Adipocyte (in vitro differentiated cells): Measurements from ENCODE around the gene C17orf114.

Experiments used
- DNase-seq: peaks from one replicate; pipeline ENCODE4 v3.0.0-alpha.2; 2015; ENCODE audit warnings: low read depth
- H3K27me3 ChIP-seq: replicated peaks from 2 replicates; pipeline ENCODE4 v1.7.0; 2013; ENCODE audit warnings: mild to moderate bottlenecking, low read length, moderate library complexity; ENCODE audit not compliant: control insufficient read depth, insufficient read depth
- H3K36me3 ChIP-seq: 2 replicates; pipeline ENCODE4 v1.7.0; 2013; ENCODE audit warnings: low read length, mild to moderate bottlenecking, moderate library complexity; ENCODE audit not compliant: control insufficient read depth, insufficient read depth, severe bottlenecking
- H3K4me1 ChIP-seq: 2 replicates; pipeline ENCODE4 v1.7.0; 2013; ENCODE audit warnings: mild to moderate bottlenecking, low read length, moderate library complexity; ENCODE audit not compliant: control insufficient read depth, insufficient read depth
- H3K4me3 ChIP-seq: 2 replicates; pipeline ENCODE4 v1.7.0; 2013; ENCODE audit warnings: mild to moderate bottlenecking, low read length, moderate library complexity
- H3K9ac ChIP-seq: 2 replicates; pipeline ENCODE4 v1.7.0; 2013; ENCODE audit warnings: mild to moderate bottlenecking, low read length, moderate library complexity
- H3K9me3 ChIP-seq: 2 replicates; pipeline ENCODE4 v1.7.0; 2013; ENCODE audit warnings: mild to moderate bottlenecking, low read length, moderate library complexity; ENCODE audit not compliant: control insufficient read depth

C17orf114 gene

DNA sequence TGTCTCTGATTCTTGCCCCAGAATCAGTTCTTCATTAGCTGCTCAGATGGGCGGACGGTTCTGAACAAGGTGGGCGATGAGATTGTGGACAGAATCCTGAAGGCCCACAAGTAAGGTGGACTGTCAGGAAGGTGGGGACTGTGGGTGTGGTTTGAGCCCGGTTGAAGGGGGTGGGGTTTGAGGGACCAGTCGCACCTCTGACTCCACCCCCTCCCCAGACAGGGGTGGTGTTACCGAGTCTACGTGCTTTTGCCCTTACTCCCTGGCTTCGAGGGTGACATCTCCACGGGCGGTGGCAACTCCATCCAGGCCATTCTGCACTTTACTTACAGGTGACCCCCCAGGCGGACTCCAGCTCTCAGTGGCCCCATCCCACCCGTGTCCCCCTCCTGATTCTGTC, 16.1 kb upstream of the C17orf114 start:
- H3K9me3 ChIP-seq = no peaks in the 10 kb centered on the region
- no peak overlapping the region for H3K9ac ChIP-seq
- no peaks in the 10 kb centered on the region for H3K27me3 ChIP-seq
- H3K36me3 ChIP-seq = peaks cover 4% of the 10 kb centered on the region
- no peak overlapping the region for H3K4me3 ChIP-seq
- no peaks in the 10 kb centered on the region for H3K4me1 ChIP-seq
- DNase-seq = no peak

DNA sequence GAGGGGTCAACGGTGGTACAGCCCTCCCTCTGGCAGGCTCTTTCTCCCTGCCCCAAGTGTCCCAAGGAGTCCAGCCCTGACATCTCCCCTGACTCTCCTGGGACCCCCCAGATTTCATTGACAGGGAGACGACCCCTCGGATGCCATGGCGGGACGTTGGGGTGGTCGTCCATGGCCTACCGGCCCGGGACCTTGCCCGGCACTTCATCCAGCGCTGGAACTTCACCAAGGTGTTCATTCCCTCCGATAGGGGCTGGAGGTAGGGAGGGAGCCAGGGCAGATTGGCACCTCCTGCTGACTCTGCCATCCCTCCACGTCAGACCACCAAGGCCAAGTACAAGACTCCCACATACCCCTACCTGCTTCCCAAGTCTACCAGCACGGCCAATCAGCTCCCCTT, 14.7 kb upstream of the C17orf114 start:
- no peaks in the 10 kb centered on the region for H3K9me3 ChIP-seq
- H3K27me3 ChIP-seq = no peaks in the 10 kb centered on the region
- H3K36me3 ChIP-seq = peaks cover 4% of the 10 kb centered on the region
- no peak for DNase-seq
- H3K9ac ChIP-seq = no peak overlapping the region
- H3K4me3 ChIP-seq = no peak overlapping the region
- H3K4me1 ChIP-seq = no peaks in the 10 kb centered on the region

DNA sequence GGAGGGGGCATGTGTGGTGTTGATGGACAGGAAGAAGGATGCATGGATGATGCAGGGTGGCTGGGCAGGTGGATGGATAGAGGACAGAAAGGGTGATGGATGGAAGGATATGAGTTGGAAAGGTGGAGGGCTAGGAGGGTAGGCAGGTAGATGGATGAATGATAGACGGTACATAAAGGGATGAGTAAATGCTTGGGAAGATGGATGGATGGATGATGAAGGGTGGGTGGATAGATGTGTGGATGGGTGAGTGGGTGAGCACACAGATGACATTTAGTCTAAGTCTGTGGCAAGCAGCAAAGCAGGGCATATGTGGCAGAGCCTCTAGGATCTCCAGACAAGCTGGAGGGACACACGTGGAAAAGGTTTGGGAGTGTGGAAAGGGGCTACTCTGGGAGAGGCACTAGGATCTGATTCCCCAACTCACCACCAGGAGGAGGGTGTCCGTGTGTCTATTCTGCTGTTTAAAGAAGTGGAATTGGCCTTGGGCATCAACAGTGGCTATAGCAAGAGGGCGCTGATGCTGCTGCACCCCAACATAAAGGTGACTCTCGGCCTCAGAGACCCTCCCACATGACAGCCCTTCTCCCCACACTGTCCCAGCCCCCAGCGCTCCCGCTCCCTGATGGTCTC, 13.0 kb upstream of the C17orf114 start:
- H3K27me3 ChIP-seq = no peaks in the 10 kb centered on the region
- no peaks in the 10 kb centered on the region for H3K4me1 ChIP-seq
- H3K9ac ChIP-seq = no peak overlapping the region
- H3K36me3 ChIP-seq = peaks cover 4% of the 10 kb centered on the region
- no peak overlapping the region for H3K4me3 ChIP-seq
- no peak for DNase-seq
- no peaks in the 10 kb centered on the region for H3K9me3 ChIP-seq

DNA sequence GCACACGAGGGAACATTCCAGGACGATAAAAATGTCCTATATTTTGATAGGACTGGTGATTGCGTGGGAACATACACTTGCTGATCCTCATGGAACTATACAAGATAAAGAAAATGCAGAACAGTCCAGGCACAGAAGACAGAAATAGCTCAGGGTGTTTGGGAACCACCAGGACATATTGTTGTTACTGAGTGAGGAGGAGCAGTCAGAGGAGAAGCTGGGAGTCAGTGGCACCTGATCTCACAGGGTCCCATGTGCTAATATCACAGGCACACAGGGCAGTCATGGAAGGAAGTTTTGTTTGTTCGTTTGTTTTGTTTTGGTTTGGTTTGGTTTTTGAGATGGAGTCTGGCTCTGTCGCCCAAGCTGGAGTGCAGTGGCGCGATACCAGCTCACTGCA, 10.6 kb upstream of the C17orf114 start:
- Histone ChIP-seq H3K4me1 (peaks cover 10% of the 10 kb centered on the region), H3K36me3 (peaks cover 16% of the 10 kb centered on the region), H3K9ac (no peak overlapping the region), H3K27me3 (no peaks in the 10 kb centered on the region), H3K9me3 (no peaks in the 10 kb centered on the region), H3K4me3 (no peak overlapping the region)
- DNase-seq = no peak

DNA sequence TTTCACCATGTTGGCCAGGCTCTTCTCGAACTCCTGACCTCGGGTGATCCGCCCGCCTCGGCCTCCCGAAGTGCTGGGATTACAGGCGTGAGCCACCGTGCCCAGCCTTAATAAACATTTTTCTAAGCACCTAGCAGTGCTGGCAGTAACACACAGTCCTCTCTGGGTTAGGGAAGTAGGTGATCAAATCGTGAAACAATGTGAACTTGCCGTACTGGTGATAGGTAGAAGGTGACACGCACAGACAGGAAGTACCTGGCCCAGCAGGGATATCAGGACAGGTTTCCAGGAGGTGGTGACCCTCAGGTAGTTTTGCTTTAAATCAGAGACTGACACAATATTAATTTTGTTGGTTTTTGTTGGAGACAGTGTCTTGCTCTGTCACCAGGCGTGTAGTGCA, 9.3 kb upstream of the C17orf114 start:
- Histone ChIP-seq H3K9ac (no peak overlapping the region), H3K4me3 (no peak overlapping the region), H3K36me3 (peaks cover 16% of the 10 kb centered on the region), H3K27me3 (no peaks in the 10 kb centered on the region), H3K9me3 (no peaks in the 10 kb centered on the region), H3K4me1 (peaks cover 11% of the 10 kb centered on the region)
- DNase-seq = no peak

DNA sequence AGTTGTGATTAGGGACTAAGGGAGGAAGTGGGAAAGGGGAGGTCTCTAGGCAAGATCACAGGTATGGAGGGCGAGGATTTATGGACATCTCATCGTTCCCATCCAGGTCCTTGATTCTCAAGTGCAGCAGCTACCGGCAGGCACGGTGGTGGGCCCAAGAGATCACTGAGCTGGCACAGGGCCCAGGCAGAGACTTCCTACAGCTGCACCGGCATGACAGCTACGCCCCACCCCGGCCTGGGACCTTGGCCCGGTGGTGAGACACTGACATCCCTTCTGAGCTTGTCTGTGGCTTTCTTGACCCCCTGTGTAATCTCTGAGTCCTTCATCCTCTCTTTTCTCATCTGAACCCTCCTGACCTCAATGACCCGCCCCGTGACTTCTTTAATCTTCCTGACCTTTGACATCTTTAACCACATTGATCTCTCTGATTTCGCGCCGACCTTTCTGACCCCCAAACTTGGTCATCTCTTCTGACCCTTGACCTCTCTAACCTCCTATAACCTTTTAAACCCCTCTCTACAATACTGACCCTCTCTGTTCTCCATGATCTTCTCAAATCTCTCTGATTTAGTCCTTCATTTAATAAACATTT, 8.7 kb upstream of the C17orf114 start:
- Histone ChIP-seq H3K9ac (no peak overlapping the region), H3K36me3 (peaks cover 14% of the 10 kb centered on the region), H3K9me3 (no peaks in the 10 kb centered on the region), H3K27me3 (no peaks in the 10 kb centered on the region), H3K4me3 (no peak overlapping the region), H3K4me1 (peaks cover 11% of the 10 kb centered on the region)
- no peak for DNase-seq

DNA sequence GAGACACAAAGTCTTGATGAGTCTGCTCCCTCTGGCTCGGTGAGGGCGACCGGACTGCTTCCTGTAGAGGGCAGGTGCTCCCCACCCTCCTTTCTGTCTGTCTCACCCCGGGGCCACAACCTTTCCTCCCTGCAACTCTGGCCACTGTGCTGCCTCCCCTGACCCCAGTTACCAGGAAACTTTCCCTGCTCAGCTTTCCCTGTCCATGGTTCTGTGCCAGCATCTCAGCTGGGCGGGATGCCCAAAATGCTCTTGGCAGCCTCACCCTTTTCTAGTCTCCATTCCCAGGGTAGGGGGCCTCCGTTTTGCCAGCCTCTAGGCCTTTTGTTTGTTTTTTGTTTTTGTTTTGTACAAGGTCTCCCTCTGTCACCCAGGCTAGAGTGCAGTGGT, 6.2 kb upstream of the C17orf114 start:
- H3K4me3 ChIP-seq = no peak overlapping the region
- H3K36me3 ChIP-seq = peaks cover 12% of the 10 kb centered on the region
- no peaks in the 10 kb centered on the region for H3K9me3 ChIP-seq
- no peaks in the 10 kb centered on the region for H3K27me3 ChIP-seq
- H3K9ac ChIP-seq = no peak overlapping the region
- peaks cover 11% of the 10 kb centered on the region for H3K4me1 ChIP-seq
- peak; percentile 20 for DNase-seq

DNA sequence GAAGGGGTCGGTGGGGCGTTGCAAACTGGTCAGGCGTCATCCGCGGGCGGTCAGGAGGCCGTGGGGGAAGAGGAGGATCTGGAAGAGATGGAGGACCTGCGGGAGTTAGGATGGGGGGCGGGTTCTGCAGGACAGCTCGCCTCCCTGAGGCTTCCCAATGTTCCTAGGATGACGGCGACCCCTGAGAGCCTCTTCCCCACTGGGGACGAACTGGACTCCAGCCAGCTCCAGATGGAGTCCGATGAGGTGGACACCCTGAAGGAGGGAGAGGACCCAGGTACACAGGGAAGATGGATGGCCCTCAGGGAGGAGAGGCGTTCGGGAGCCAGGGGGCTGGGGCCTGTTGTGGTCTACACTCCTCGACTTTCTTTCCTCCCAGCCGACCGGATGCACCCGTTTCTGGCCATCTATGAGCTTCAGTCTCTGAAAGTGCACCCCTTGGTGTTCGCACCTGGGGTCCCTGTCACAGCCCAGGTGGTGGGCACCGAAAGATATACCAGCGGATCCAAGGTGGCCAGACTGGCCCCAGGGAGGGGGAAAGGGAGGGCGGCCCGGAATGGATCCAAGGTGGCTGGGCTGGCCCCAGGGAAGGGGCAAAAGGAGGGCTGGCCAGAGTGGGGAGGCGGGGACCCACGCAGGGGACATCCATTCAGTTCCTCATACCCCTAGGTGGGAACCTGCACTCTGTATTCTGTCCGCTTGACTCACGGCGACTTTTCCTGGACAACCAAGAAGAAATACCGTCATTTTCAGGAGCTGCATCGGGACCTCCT, 5.7 kb upstream of the C17orf114 start:
- peak overlapping the region; percentile 81 for H3K4me3 ChIP-seq
- peaks cover 12% of the 10 kb centered on the region for H3K36me3 ChIP-seq
- H3K27me3 ChIP-seq = no peaks in the 10 kb centered on the region
- H3K4me1 ChIP-seq = peaks cover 11% of the 10 kb centered on the region
- peak overlapping the region; percentile 14 for H3K9ac ChIP-seq
- DNase-seq = no peak
- H3K9me3 ChIP-seq = no peaks in the 10 kb centered on the region

DNA sequence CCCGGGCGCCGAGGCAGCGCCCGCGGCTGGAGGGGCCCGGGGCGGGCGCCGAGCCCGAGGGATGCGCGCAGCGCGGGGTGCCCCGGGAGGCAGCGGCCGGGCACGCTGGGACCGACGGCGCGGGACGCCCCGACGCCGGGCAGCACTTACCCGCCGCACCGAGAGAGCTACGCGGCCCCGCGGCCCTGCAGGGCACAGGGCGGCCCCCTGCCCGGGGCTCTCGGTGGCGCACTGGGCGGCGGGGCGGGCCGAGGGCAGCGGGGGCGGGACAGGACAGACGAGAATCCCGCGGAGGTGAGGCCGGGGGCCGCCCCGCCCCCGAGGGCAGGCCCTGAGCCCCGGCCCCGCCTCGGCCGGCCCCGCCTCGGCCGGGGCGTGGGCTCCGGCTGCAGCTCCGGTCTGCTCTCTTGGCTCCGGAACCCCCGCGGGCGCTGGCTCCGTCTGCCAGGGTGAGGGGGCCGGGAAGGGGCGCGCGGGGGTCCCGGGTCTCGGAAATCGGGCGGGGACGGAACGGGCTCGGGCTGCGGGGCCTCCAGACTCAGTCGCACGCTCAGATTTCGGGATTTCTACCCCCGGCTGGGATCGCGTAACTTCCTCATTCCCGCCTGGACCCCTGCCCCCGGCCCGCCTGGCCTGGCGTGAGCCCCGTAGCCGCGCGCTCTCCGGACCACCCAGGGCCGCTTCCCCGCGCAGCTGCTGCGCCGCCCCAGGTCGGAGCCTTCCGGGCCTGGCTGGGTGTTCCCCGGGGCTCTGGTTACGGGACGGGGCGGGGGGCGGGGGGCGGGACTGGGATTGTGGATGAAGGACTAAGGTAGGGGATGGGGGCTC, 4.9 kb upstream of the C17orf114 start, which contains the start of gene PLD2:
Gene PLD2, plus strand, starts transcription at position 376 of the 828 bp plus-strand sequence. CDS start 621 bp downstream, outside the sequence.
- Histone ChIP-seq H3K9ac (peak within 1 kb of the TSS; percentile 88), H3K27me3 (no peaks in the 10 kb centered on the region), H3K4me1 (peaks cover 11% of the 10 kb centered on the region), H3K9me3 (no peaks in the 10 kb centered on the region), H3K36me3 (peaks cover 12% of the 10 kb centered on the region), H3K4me3 (peak within 1 kb of the TSS; percentile 81)
- DNase-seq = peak; percentile 94

DNA sequence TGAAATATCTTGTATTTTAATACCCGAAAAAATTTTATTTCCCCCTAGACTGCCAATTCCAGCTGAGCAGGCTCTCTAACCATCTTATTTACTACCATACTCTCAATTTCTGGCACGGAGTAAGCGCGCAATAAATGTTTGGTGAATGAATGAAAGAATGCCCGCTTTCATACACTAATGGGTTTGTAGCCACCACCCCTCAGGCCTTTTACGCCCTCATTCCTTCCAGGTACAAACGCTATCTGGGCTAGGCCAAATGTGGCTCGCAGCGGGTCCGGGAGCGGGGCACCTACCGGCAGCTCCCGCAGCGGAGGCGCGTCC, 4.3 kb upstream of the C17orf114 start:
- no peak for DNase-seq
- Histone ChIP-seq H3K27me3 (no peaks in the 10 kb centered on the region), H3K9me3 (no peaks in the 10 kb centered on the region), H3K36me3 (peaks cover 12% of the 10 kb centered on the region), H3K9ac (peak overlapping the region; percentile 78), H3K4me3 (peak overlapping the region; percentile 81), H3K4me1 (peaks cover 11% of the 10 kb centered on the region)
